H9 (cell line): Measurements from ENCODE around the gene CORO7. TPM values are rescaled to one million over a fixed set of nuclear protein-coding genes. Genes with fewer than 3 reads are reported as not detected.

Experiments
- DNase-seq: peaks from one replicate; pipeline ENCODE4 v3.0.0-alpha.2; 2017
- H2AFZ ChIP-seq: one replicate; pipeline ENCODE4 v1.6.1; 2013; ENCODE audit warnings: mild to moderate bottlenecking, low read length, control low read depth, moderate library complexity
- H2AK5ac ChIP-seq: 2 replicates; pipeline ENCODE4 v1.6.1; 2013; ENCODE audit warnings: low read length, control low read depth, mixed read lengths; ENCODE audit not compliant: insufficient read length
- H2BK120ac ChIP-seq: one replicate; pipeline ENCODE4 v1.6.1; 2013; ENCODE audit warnings: low read depth, mild to moderate bottlenecking, low read length, control low read depth, inconsistent platforms; ENCODE audit not compliant: poor library complexity, severe bottlenecking
- H2BK12ac ChIP-seq: 2 replicates; pipeline ENCODE4 v1.6.1; 2013; ENCODE audit warnings: low read length, control low read depth, mixed read lengths, low read depth; ENCODE audit not compliant: insufficient read length
- H2BK15ac ChIP-seq: 2 replicates; pipeline ENCODE4 v1.6.1; 2013; ENCODE audit warnings: low read depth, low read length, control low read depth
- H2BK20ac ChIP-seq: one replicate; pipeline ENCODE4 v1.6.1; 2013; ENCODE audit warnings: low read depth, mild to moderate bottlenecking, low read length, control low read depth, inconsistent platforms; ENCODE audit not compliant: poor library complexity, severe bottlenecking
- H2BK5ac ChIP-seq: 2 replicates; pipeline ENCODE4 v1.6.1; 2013; ENCODE audit warnings: low read length, control low read depth, mixed read lengths; ENCODE audit not compliant: insufficient read length
- H3K14ac ChIP-seq: 2 replicates; pipeline ENCODE4 v1.6.1; 2013; ENCODE audit warnings: low read length, control low read depth; ENCODE audit not compliant: insufficient read depth
- H3K18ac ChIP-seq: 2 replicates; pipeline ENCODE4 v1.6.1; 2013; ENCODE audit warnings: low read depth, mild to moderate bottlenecking, mixed read lengths, low read length, control low read depth; ENCODE audit not compliant: insufficient read length
- H3K23ac ChIP-seq: 2 replicates; pipeline ENCODE4 v1.6.1; 2013; ENCODE audit warnings: low read length, control low read depth, mixed read lengths, low read depth; ENCODE audit not compliant: insufficient read length
- H3K23me2 ChIP-seq: 2 replicates; pipeline ENCODE4 v1.6.1; 2013; ENCODE audit warnings: low read depth, mild to moderate bottlenecking, mixed read lengths, low read length, control low read depth; ENCODE audit not compliant: insufficient read length, poor library complexity, severe bottlenecking
- H3K27ac ChIP-seq: 2 replicates; pipeline ENCODE4 v1.5.1; 2013; ENCODE audit warnings: low read length, control low read depth, mixed read lengths, low read depth; ENCODE audit not compliant: insufficient read length
- H3K27me3 ChIP-seq: 2 replicates; pipeline ENCODE4 v1.6.1; 2013; ENCODE audit warnings: low read length, control low read depth, inconsistent platforms; ENCODE audit not compliant: insufficient read depth
- H3K4ac ChIP-seq: 2 replicates; pipeline ENCODE4 v1.6.1; 2013; ENCODE audit warnings: low read depth, mild to moderate bottlenecking, control low read depth, inconsistent platforms, low read length, moderate library complexity
- H3K4me1 ChIP-seq: 2 replicates; pipeline ENCODE4 v1.6.1; 2013; ENCODE audit warnings: low read length, control low read depth, inconsistent platforms; ENCODE audit not compliant: insufficient read depth
- H3K4me2 ChIP-seq: 2 replicates; pipeline ENCODE4 v1.6.1; 2013; ENCODE audit warnings: low read length, control low read depth, mixed read lengths; ENCODE audit not compliant: insufficient read length, insufficient read depth
- H3K56ac ChIP-seq: 2 replicates; pipeline ENCODE4 v1.6.1; 2013; ENCODE audit warnings: low read depth, mild to moderate bottlenecking, mixed read lengths, low read length, control low read depth; ENCODE audit not compliant: insufficient read length
- H3K79me1 ChIP-seq: 2 replicates; pipeline ENCODE4 v1.6.1; 2013; ENCODE audit warnings: low read depth, mild to moderate bottlenecking, moderate library complexity, low read length, control low read depth, inconsistent platforms; ENCODE audit not compliant: insufficient read depth, poor library complexity, severe bottlenecking
- H3K79me2 ChIP-seq: 2 replicates; pipeline ENCODE4 v1.6.1; 2013; ENCODE audit warnings: low read length, control low read depth, inconsistent platforms; ENCODE audit not compliant: insufficient read depth
- H3K9ac ChIP-seq: 2 replicates; pipeline ENCODE4 v1.6.1; 2013; ENCODE audit warnings: low read length, control low read depth, mixed read lengths; ENCODE audit not compliant: insufficient read length; ENCODE audit errors: extremely low read depth
- H3K9me3 ChIP-seq: one replicate; pipeline ENCODE4 v1.6.1; 2013; ENCODE audit warnings: low read depth, low read length, inconsistent platforms; ENCODE audit not compliant: control insufficient read depth
- H3T11ph ChIP-seq: one replicate; pipeline ENCODE4 v1.6.1; 2013; ENCODE audit warnings: mild to moderate bottlenecking, low read length, control low read depth, inconsistent platforms
- H4K20me1 ChIP-seq: one replicate; pipeline ENCODE4 v1.6.1; 2013; ENCODE audit not compliant: control insufficient read depth, insufficient read length, insufficient read depth
- H4K5ac ChIP-seq: 2 replicates; pipeline ENCODE4 v1.6.1; 2013; ENCODE audit warnings: low read depth, mild to moderate bottlenecking, mixed read lengths, low read length, control low read depth; ENCODE audit not compliant: insufficient read length
- H4K8ac ChIP-seq: replicated peaks from 2 replicates; pipeline ENCODE4 v1.6.1; 2013; ENCODE audit warnings: low read length, control low read depth, mixed read lengths, low read depth; ENCODE audit not compliant: insufficient read length
- H4K91ac ChIP-seq: 2 replicates; pipeline ENCODE4 v1.6.1; 2013; ENCODE audit warnings: low read depth, mild to moderate bottlenecking, moderate library complexity, mixed read lengths, low read length, control low read depth; ENCODE audit not compliant: insufficient read length
- H3K27ac Mint-ChIP-seq, 3 experiments: 2 replicates in 2 of 3; 3 replicates in 1 of 3; pipeline ENCODE4 v1.8.0; 2020 to 2021; ENCODE audit warnings: mixed read lengths in 3 of 3, mild to moderate bottlenecking in 1 of 3, moderate library complexity in 1 of 3
- H3K27me3 Mint-ChIP-seq: 2 replicates; pipeline ENCODE4 v1.8.0; 2021; ENCODE audit warnings: low read depth, mild to moderate bottlenecking, moderate library complexity, mixed read lengths
- H3K36me3 Mint-ChIP-seq, 3 experiments: 2 replicates in 2 of 3; 3 replicates in 1 of 3; pipeline ENCODE4 v1.8.0; 2020 to 2021; ENCODE audit warnings: low read depth in 3 of 3, mixed read lengths in 3 of 3; ENCODE audit not compliant: insufficient read depth in 1 of 3
- H3K4me1 Mint-ChIP-seq, 2 experiments: 2 replicates each; pipeline ENCODE4 v1.8.0; 2020; ENCODE audit warnings: mixed read lengths in 2 of 2
- H3K4me3 Mint-ChIP-seq, 2 experiments: 2 replicates in 1 of 2; 3 replicates in 1 of 2; pipeline ENCODE4 v1.8.0; 2020 to 2021; ENCODE audit warnings: mild to moderate bottlenecking in 2 of 2, mixed read lengths in 2 of 2, moderate library complexity in 1 of 2
- H3K9me3 Mint-ChIP-seq, 2 experiments: 2 replicates in 1 of 2; 3 replicates in 1 of 2; pipeline ENCODE4 v1.8.0; 2020; ENCODE audit warnings: mild to moderate bottlenecking in 2 of 2, mixed read lengths in 2 of 2, moderate library complexity in 1 of 2
- CTCF ChIP-seq: fragments of 200-600 bp; sonication (generic); conservative IDR thresholded peaks from 3 replicates; pipeline ENCODE4 v1.8.0; 2021; ENCODE audit warnings: antibody characterized with exemption, mild to moderate bottlenecking
- WGBS: extraction: QIAGEN DNeasy Blood & Tissue Kit; methylation state at CpG from one replicate; pipeline ENCODE4 v1.1.7; 2013; ENCODE audit warnings: missing lambda C conversion rate, low lambda C conversion rate, mixed read lengths; ENCODE audit not compliant: insufficient read length; ENCODE audit errors: extremely low coverage; 5-methylcytosine and 5-hydroxymethylcytosine counted together
- total RNA-seq: library from RNA; stranded (reverse); gene quantifications from 2 replicates; pipeline ENCODE4 v1.2.1, GENCODE V29; 2021

Gene CORO7
- total RNA-seq, 1 experiment from 2014 or later, result 38.4 TPM

GRCh38 chr16:4338712-4339299, 77.6 kb downstream of the CORO7 start:
- no peak overlapping the region for H4K91ac ChIP-seq
- peak overlapping the region in 1 of 3 experiments; percentile 28; a peak in 1 of 7 replicates for H3K27ac Mint-ChIP-seq
- H3K4me3 Mint-ChIP-seq, result no peak overlapping the region
- H3K4ac ChIP-seq, result no peak overlapping the region
- H2BK12ac ChIP-seq, result no peak overlapping the region
- H3K27ac ChIP-seq, result no peak overlapping the region
- no peak for DNase-seq
- WGBS, result no CpG with 5 or more reads among the region's 10 CpGs
- H3K56ac ChIP-seq, result no peak overlapping the region
- H3K9me3 Mint-ChIP-seq, result peaks cover 4% of the 10 kb centered on the region in 2 experiments; a peak in 4 of 5 replicates
- H3K4me2 ChIP-seq, result no peak overlapping the region
- H2AK5ac ChIP-seq, result no peak overlapping the region
- H4K5ac ChIP-seq, result no peak overlapping the region
- no peak overlapping the region for H2BK5ac ChIP-seq
- H2BK20ac ChIP-seq, result no peak overlapping the region
- H3K36me3 Mint-ChIP-seq, result peaks cover 11 to 32% (median 16%) of the 10 kb centered on the region in 3 experiments
- no peaks in the 10 kb centered on the region for H3K79me2 ChIP-seq
- H2BK120ac ChIP-seq, result no peak overlapping the region
- H3K27me3 Mint-ChIP-seq, result peaks cover 2% of the 10 kb centered on the region; the same call in 1 of the 2 replicates
- no peak for TF ChIP-seq CTCF
- no peak overlapping the region for H3K14ac ChIP-seq
- H4K8ac ChIP-seq, result no peak overlapping the region
- no peaks in the 10 kb centered on the region for H3K23me2 ChIP-seq
- H4K20me1 ChIP-seq, result no peaks in the 10 kb centered on the region
- H3K9me3 ChIP-seq, result no peaks in the 10 kb centered on the region
- no peak overlapping the region for H3K18ac ChIP-seq
- H3K27me3 ChIP-seq, result no peaks in the 10 kb centered on the region
- no peaks in the 10 kb centered on the region for H3K79me1 ChIP-seq
- H3K23ac ChIP-seq, result no peak overlapping the region
- no peaks in the 10 kb centered on the region for H3K4me1 Mint-ChIP-seq
- H3T11ph ChIP-seq, result no peak overlapping the region
- no peaks in the 10 kb centered on the region for H3K4me1 ChIP-seq
- H2AFZ ChIP-seq, result no peak overlapping the region
- H3K9ac ChIP-seq, result no peak overlapping the region
- H2BK15ac ChIP-seq, result no peak overlapping the region
